H1 (cell line): Measurements from ENCODE around the gene RGS17. TPM values are rescaled to one million over a fixed set of nuclear protein-coding genes. Genes with fewer than 3 reads are reported as not detected.

Experiments
- ATF2 ChIP-seq: IDR thresholded peaks from 2 replicates; pipeline ENCODE4 v1.6.1; 2012; ENCODE audit warnings: low read length, inconsistent platforms
- polyA plus RNA-seq, 7 experiments: library from polyadenylated mRNA; depleted of rRNA in 3 of 7; stranded (reverse) in 5 of 7; unstranded in 2 of 7; fragments of >200 nt in 5 of 7; fragments of 200-250 nt in 2 of 7; gene quantifications; 1 replicate in 5 of 7; 2 replicates in 1 of 7; 4 replicates in 1 of 7; pipeline versions ENCODE4 v1.2.1 to v1.2.3, GENCODE V29; 2011 to 2013; ENCODE audit warnings: missing spikeins in 2 of 7, mixed read lengths in 2 of 7
- total RNA-seq: library from RNA; stranded (reverse); fragmentation: NEBNext Ultra II Directional; extraction: Animal tissue kit (Norgen Biotek cat#: 25700); gene quantifications from 2 replicates; pipeline ENCODE4 v1.2.1, GENCODE V29; 2021

The RGS17 gene
- total and polyA plus RNA-seq, 2 of the 8 experiments (the other 6 are each of a cell fraction or from before 2014, with no cell fraction given), result 2.0 to 12.2 TPM

GRCh38 chr6:152982904-152983636 is 148.0 kb downstream of the RGS17 start, which contains the start of gene FBXO5 (continued):
- TF ChIP-seq ATF2, result no peak
